ENCODE results near the gene SLC12A4. TPM values are rescaled to one million over a fixed set of nuclear protein-coding genes. Genes with fewer than 3 reads are reported as not detected.

Gene SLC12A4
- total and polyA plus RNA-seq, 2 of the 13 experiments (the other 11 are each of a cell fraction or from before 2014, with no cell fraction given): 65.1 to 84.3 TPM

DNA sequence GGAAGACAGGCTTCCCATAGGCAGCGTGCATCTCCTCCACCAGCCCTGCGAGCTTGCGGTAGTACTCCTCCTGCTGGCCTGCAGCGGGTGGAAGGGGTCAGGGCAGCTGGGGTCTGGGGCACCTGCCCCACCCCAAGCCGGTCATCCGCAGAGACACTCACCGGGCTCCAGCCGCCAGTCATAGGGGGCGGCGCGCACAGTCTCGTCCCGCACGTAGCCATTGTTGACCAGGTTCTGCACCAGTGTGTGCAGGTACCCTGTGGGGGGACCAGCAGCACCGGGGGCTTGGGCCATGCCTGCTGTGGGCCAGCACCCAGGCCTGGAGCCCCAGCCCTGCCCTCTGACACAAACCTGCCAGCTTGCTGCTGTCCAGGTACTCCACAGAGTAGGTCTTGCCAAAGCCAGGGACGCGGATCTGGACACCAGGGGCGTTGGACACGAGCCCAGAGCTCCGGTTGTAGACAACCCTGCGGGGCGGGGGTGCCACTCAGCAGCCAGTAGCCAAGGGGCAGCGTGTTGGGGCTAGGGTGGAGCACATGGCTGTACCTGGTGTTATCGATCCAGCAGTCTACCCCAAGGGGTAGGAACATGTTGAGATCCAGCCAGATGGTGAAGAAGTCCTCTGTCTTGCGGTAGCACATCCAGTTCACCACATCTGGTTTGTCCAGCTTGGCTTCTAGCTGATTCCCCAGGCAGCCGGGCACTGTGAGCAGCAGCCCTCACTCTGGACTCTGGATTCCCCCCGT lies 25.8 kb downstream of the SLC12A4 start (continued):
- TF ChIP-seq RAD21 (CRISPR knock-in tag; IDR thresholded peaks at IDR 0.05) (no peak; the same call in 1 of the 2 replicates), SRSF9 (IDR thresholded peaks at IDR 0.05; ENCODE audit: borderline replicate concordance, insufficient read depth, low read depth, low read length, poor library complexity, severe bottlenecking) (no peak), HMGXB3 (CRISPR knock-in tag; IDR thresholded peaks at IDR 0.05; ENCODE audit: borderline replicate concordance) (no peak; the same call in 1 of the 2 replicates), GFI1 (CRISPR knock-in tag; IDR thresholded peaks at IDR 0.05; ENCODE audit: borderline replicate concordance) (no peak), PRMT3 (CRISPR knock-in tag; IDR thresholded peaks at IDR 0.05; ENCODE audit: borderline replicate concordance, low read depth) (no peak), GATA4 (IDR thresholded peaks at IDR 0.05; ENCODE audit: borderline replicate concordance, low read depth) (no peak), CEBPZ (IDR thresholded peaks at IDR 0.05; ENCODE audit: low read length) (no peak), PAWR (CRISPR knock-in tag; IDR thresholded peaks at IDR 0.05; ENCODE audit: borderline replicate concordance) (0 out of 2 replicates have a peak, but pooled peaks have one; percentile 79), NCOR1 (IDR thresholded peaks at IDR 0.05; ENCODE audit: borderline replicate concordance, low read length) (no peak), ZNF687 (CRISPR knock-in tag; IDR thresholded peaks at IDR 0.05) (peak; percentile 52), ATAD3A (CRISPR knock-in tag; IDR thresholded peaks at IDR 0.05) (no peak), HHEX (CRISPR knock-in tag; IDR thresholded peaks at IDR 0.05) (no peak), MYNN (CRISPR knock-in tag; IDR thresholded peaks at IDR 0.05; ENCODE audit: low read depth) (no peak), KDM2A (CRISPR knock-in tag; IDR thresholded peaks at IDR 0.05; ENCODE audit: borderline replicate concordance, low read depth) (peak; percentile 82)
